HEK293T (cell line): ENCODE results near the gene RAD51C.
"Not testable (repeated sequence)": the region's sequence is repeated elsewhere in the genome, so short reads cannot be mapped to it uniquely, and the experiment has no call there.

ENCODE experiments used
- CTCF ChIA-PET: fragments of 350-600 bp; formaldehyde crosslinking; extraction: SDS; loops from one replicate; lab custom pipeline; 2021; ENCODE audit warnings: antibody characterized with exemption, inconsistent platforms; lab: Yijun Ruan, JAX
- POLR2A ChIA-PET: fragments of 350-600 bp; formaldehyde crosslinking; extraction: SDS; loops from one replicate; lab custom pipeline; 2020; ENCODE audit warnings: antibody characterized with exemption, inconsistent platforms; lab: Yijun Ruan, JAX
- DNase-seq: peaks from one replicate; pipeline ENCODE4 v3.0.0; 2012; ENCODE audit warnings: mixed read lengths; ENCODE audit errors: extremely low spot score
- ARNT ChIP-seq: fragments of 450-650 bp; IDR thresholded peaks from 2 replicates; pipeline ENCODE4 v1.6.1; 2017; ENCODE audit warnings: mild to moderate bottlenecking
- BHLHE40 ChIP-seq: fragments of 450-650 bp; IDR thresholded peaks from 2 replicates; pipeline ENCODE4 v1.6.1; 2016; ENCODE audit warnings: mild to moderate bottlenecking, moderate library complexity, borderline replicate concordance
- CTBP1 ChIP-seq: fragments of 450-650 bp; IDR thresholded peaks from 2 replicates; pipeline ENCODE4 v1.6.1; 2016; ENCODE audit warnings: borderline replicate concordance
- ELF4 ChIP-seq: fragments of 450-650 bp; IDR thresholded peaks from 2 replicates; pipeline ENCODE4 v1.6.1; 2017; ENCODE audit warnings: antibody characterized with exemption
- FOXA1 ChIP-seq: fragments of 450-650 bp; IDR thresholded peaks from 2 replicates; pipeline ENCODE4 v1.6.1; 2016; ENCODE audit warnings: mild to moderate bottlenecking
- FOXK2 ChIP-seq: fragments of 450-650 bp; IDR thresholded peaks from 2 replicates; pipeline ENCODE4 v1.6.1; 2016; ENCODE audit warnings: mild to moderate bottlenecking
- FOXM1 ChIP-seq: fragments of 450-650 bp; IDR thresholded peaks from 2 replicates; pipeline ENCODE4 v1.6.1; 2017; ENCODE audit warnings: mild to moderate bottlenecking, borderline replicate concordance
- HDGF ChIP-seq: fragments of 450-650 bp; IDR thresholded peaks from 2 replicates; pipeline ENCODE4 v1.6.1; 2017; ENCODE audit warnings: antibody characterized with exemption, borderline replicate concordance
- L3MBTL2 ChIP-seq: fragments of 450-650 bp; conservative IDR thresholded peaks from 2 replicates; pipeline ENCODE4 v1.6.1; 2016; ENCODE audit warnings: mild to moderate bottlenecking
- LEF1 ChIP-seq: fragments of 450-650 bp; IDR thresholded peaks from 2 replicates; pipeline ENCODE4 v1.6.1; 2017; ENCODE audit warnings: mild to moderate bottlenecking, borderline replicate concordance
- NFRKB ChIP-seq: fragments of 450-650 bp; IDR thresholded peaks from 2 replicates; pipeline ENCODE4 v1.6.1; 2016; ENCODE audit warnings: mild to moderate bottlenecking, moderate library complexity
- PKNOX1 ChIP-seq: fragments of 450-650 bp; IDR thresholded peaks from 2 replicates; pipeline ENCODE4 v1.6.1; 2016
- SP1 ChIP-seq: fragments of 450-650 bp; IDR thresholded peaks from 2 replicates; pipeline ENCODE4 v1.6.1; 2017
- SUZ12 ChIP-seq: fragments of 450-650 bp; IDR thresholded peaks from 2 replicates; pipeline ENCODE4 v1.6.1; 2016; ENCODE audit warnings: mild to moderate bottlenecking
- TARDBP ChIP-seq: fragments of 450-650 bp; IDR thresholded peaks from 2 replicates; pipeline ENCODE4 v1.6.1; 2016
- ZNF384 ChIP-seq: fragments of 450-650 bp; IDR thresholded peaks from 2 replicates; pipeline ENCODE4 v1.6.1; 2016

RAD51C gene

GRCh38 chr17:58692239-58693055, at the start of gene RAD51C:
RAD51C (plus strand) TSS chr17:58692602; CDS start chr17:58692644, 42 bp downstream.
- ChIA-PET POLR2A (interaction anchor here (0.6 to 3.5 kb wide), 32 partner anchors 8 to 463 kb away, joined by 3 to 59 read pairs (median 4); partner anchors contain the start of genes PPM1E, PRR11 and SKA2), CTCF (interaction anchor here (1.4 kb wide), 1 partner anchor 104 kb away, joined by 3 read pairs; no protein-coding TSS in a partner anchor)
- TF ChIP-seq ELF4 (peak; percentile 30; the same call in 1 of the 2 replicates), NFRKB (no peak), FOXK2 (0 out of 2 replicates have a peak, but pooled peaks have one; percentile 28), SP1 (no peak), LEF1 (no peak), L3MBTL2 (peak; percentile 98), HDGF (no peak)
- peak; percentile 88 for DNase-seq

GRCh38 chr17:58643147-58643546, 49.3 kb upstream of the RAD51C start:
- CTCF ChIA-PET, result interaction anchor here (0.7 kb wide), 1 partner anchor 10 kb away, joined by 3 read pairs; no protein-coding TSS in a partner anchor
- POLR2A ChIA-PET, result interaction anchor here (0.9 to 2.9 kb wide), 2 partner anchors 11 to 19 kb away, joined by 3 to 35 read pairs; no protein-coding TSS in a partner anchor
- TF ChIP-seq ELF4, result no peak
- TF ChIP-seq BHLHE40, result no peak
- DNase-seq, result no peak

GRCh38 chr17:58648236-58648635, 44.2 kb upstream of the RAD51C start:
- POLR2A ChIA-PET, result interaction anchor here (1.4 to 3.6 kb wide), 3 partner anchors 10 to 17 kb away, joined by 3 to 28 read pairs (median 8); no protein-coding TSS in a partner anchor
- no peak for TF ChIP-seq ELF4
- TF ChIP-seq ARNT, result no peak
- TF ChIP-seq HDGF, result no peak
- TF ChIP-seq BHLHE40, result no peak
- TF ChIP-seq SP1, result no peak
- CTCF ChIA-PET, result no interaction called here
- DNase-seq, result no peak

GRCh38 chr17:58657962-58658803, 34.2 kb upstream of the RAD51C start:
- POLR2A ChIA-PET, result interaction anchor here (0.6 to 5.4 kb wide), 20 partner anchors 8 to 143 kb away, joined by 3 to 94 read pairs (median 6); partner anchors contain the start of genes MTMR4, RAD51C and TEX14
- not testable (repeated sequence) for DNase-seq
- CTCF ChIA-PET, result interaction anchor here (0.6 kb wide), 1 partner anchor 53 kb away, joined by 3 read pairs; no protein-coding TSS in a partner anchor

- ChIA-PET POLR2A (interaction anchor here (0.6 to 5.4 kb wide), 23 partner anchors 8 to 140 kb away, joined by 3 to 94 read pairs (median 5); partner anchors contain the start of genes RAD51C and TEX14), CTCF (no interaction called here)
- DNase-seq, result peak; percentile 87
- TF ChIP-seq CTBP1, result peak; percentile 87; the same call in 1 of the 2 replicates
- peak; percentile 80; the same call in 1 of the 2 replicates for TF ChIP-seq ARNT
- TF ChIP-seq ELF4, result peak; percentile 100
- peak; percentile 64; the same call in 1 of the 2 replicates for TF ChIP-seq FOXM1
- TF ChIP-seq BHLHE40, result peak; percentile 82
- peak; percentile 18 for TF ChIP-seq PKNOX1
- peak; percentile 77 for TF ChIP-seq SUZ12
- 0 out of 2 replicates have a peak, but pooled peaks have one; percentile 4 for TF ChIP-seq FOXA1
- peak; percentile 90 for TF ChIP-seq ZNF384
- TF ChIP-seq FOXK2, result peak; percentile 98
- peak; percentile 85 for TF ChIP-seq L3MBTL2
- peak; percentile 51; the same call in 1 of the 2 replicates for TF ChIP-seq LEF1
- TF ChIP-seq TARDBP, result peak; percentile 100
- TF ChIP-seq NFRKB, result peak; percentile 93
- peak; percentile 46; the same call in 1 of the 2 replicates for TF ChIP-seq SP1
- TF ChIP-seq HDGF, result no peak
Measured at GRCh38 chr17:58658804-58659713, 33.3 kb upstream of the RAD51C start.

- POLR2A ChIA-PET, result interaction anchor here (1.1 to 5.4 kb wide), 9 partner anchors 10 to 141 kb away, joined by 3 to 94 read pairs (median 10); partner anchors contain the start of genes RAD51C and TEX14
- DNase-seq, result not testable (repeated sequence)
Measured at GRCh38 chr17:58659714-58660084, 32.7 kb upstream of the RAD51C start.

More at GRCh38 chr17:58659714-58660084, 32.7 kb upstream of the RAD51C start:
- CTCF ChIA-PET, result not testable (repeated sequence)
